Endothelial cell of umbilical vein (primary cell): ENCODE results near the gene OXER1. TPM values are rescaled to one million over a fixed set of nuclear protein-coding genes. Genes with fewer than 3 reads are reported as not detected.

Source experiments
- BruUV-seq: library from RNA; stranded (reverse); fragments of 400-500 nt; replicated peaks from 2 replicates; lab custom pipeline; 2021; lab: Mats Ljungman, UMichigan
- CTCF ChIA-PET: fragments of 300-600, 350-600 bp; sonication (Branson Sonifier 250); formaldehyde crosslinking; loops from one replicate; lab custom pipeline; 2021; ENCODE audit warnings: antibody characterized with exemption, inconsistent platforms; lab: Charles Lee
- POLR2A ChIA-PET: fragments of 300-600, 350-600 bp; sonication (Branson Sonifier 250); formaldehyde crosslinking; loops from one replicate; lab custom pipeline; 2021; ENCODE audit warnings: antibody characterized with exemption, inconsistent platforms; lab: Charles Lee
- DNase-seq: peaks from one replicate; pipeline ENCODE4 v3.0.0-alpha.2; 2011; ENCODE audit warnings: low read depth, low spot score
- FAIRE-seq: peaks from 2 replicates; lab custom pipeline; 2011; peaks lifted over from hg19 to GRCh38; lab: Jason Lieb, UNC
- H2AFZ ChIP-seq: 2 replicates; pipeline ENCODE4 v1.6.0; 2012; ENCODE audit warnings: low read depth, low read length, control low read depth, inconsistent platforms
- H3K27ac ChIP-seq: 2 replicates; pipeline ENCODE4 v1.5.1; 2011; ENCODE audit warnings: low read depth, mild to moderate bottlenecking, control low read depth, low read length, moderate library complexity; ENCODE audit not compliant: insufficient read depth
- H3K27me3 ChIP-seq, 2 experiments: 2 replicates each; pipeline versions ENCODE4 v1.6.0 to v1.6.1; 2011; ENCODE audit warnings: low read length in 2 of 2, mixed read lengths in 1 of 2; ENCODE audit not compliant: control insufficient read depth in 2 of 2, insufficient read depth in 2 of 2
- H3K36me3 ChIP-seq, 2 experiments: 2 replicates in 1 of 2; 3 replicates in 1 of 2; pipeline ENCODE4 v1.5.1; 2011; ENCODE audit warnings: low read length in 2 of 2, mild to moderate bottlenecking in 1 of 2, moderate library complexity in 1 of 2; ENCODE audit not compliant: control insufficient read depth in 2 of 2, insufficient read depth in 2 of 2; ENCODE audit errors: extremely low read depth in 1 of 2
- H3K4me1 ChIP-seq: 3 replicates; pipeline ENCODE4 v1.5.1; 2011; ENCODE audit warnings: mild to moderate bottlenecking, low read length; ENCODE audit not compliant: control insufficient read depth, insufficient read depth; ENCODE audit errors: extremely low read depth
- H3K4me2 ChIP-seq: 2 replicates; pipeline ENCODE4 v1.6.1; 2011; ENCODE audit warnings: low read length, control low read depth, mixed read lengths; ENCODE audit not compliant: insufficient read depth
- H3K4me3 ChIP-seq, 3 experiments: fragments of 200-600 bp in 1 of 3; sonication (generic), shearing (Covaris generic) in 1 of 3; replicated peaks in 1 of 3; 2 replicates each; pipeline ENCODE4 v1.5.1; 2011 to 2016; ENCODE audit warnings: control low read depth in 3 of 3, low read length in 3 of 3, mild to moderate bottlenecking in 2 of 3, inconsistent platforms in 1 of 3, low read depth in 1 of 3, moderate library complexity in 1 of 3; ENCODE audit not compliant: insufficient read depth in 1 of 3
- H3K79me2 ChIP-seq: 2 replicates; pipeline ENCODE4 v1.6.0; 2012; ENCODE audit warnings: low read length, inconsistent platforms; ENCODE audit not compliant: control insufficient read depth, insufficient read depth
- H3K9ac ChIP-seq: replicated peaks from 2 replicates; pipeline ENCODE3; 2011; ENCODE audit warnings: low read length, control low read depth; ENCODE audit not compliant: insufficient read depth; ENCODE audit errors: extremely low read depth
- H3K9me1 ChIP-seq: replicated peaks from 3 replicates; pipeline ENCODE4 v1.6.0; 2011; ENCODE audit warnings: mild to moderate bottlenecking, low read length; ENCODE audit not compliant: control insufficient read depth, insufficient read depth; ENCODE audit errors: extremely low read depth
- H3K9me3 ChIP-seq: replicated peaks from 2 replicates; pipeline ENCODE4 v1.5.1; 2012; ENCODE audit warnings: low read length, inconsistent platforms; ENCODE audit not compliant: control insufficient read depth, insufficient read depth
- H4K20me1 ChIP-seq: replicated peaks from 2 replicates; pipeline ENCODE3; 2011; ENCODE audit warnings: mild to moderate bottlenecking, low read length; ENCODE audit not compliant: control insufficient read depth, insufficient read depth; ENCODE audit errors: extremely low read depth
- EZH2 ChIP-seq: IDR thresholded peaks from 2 replicates; pipeline ENCODE4 v1.6.1; 2012; ENCODE audit warnings: borderline replicate concordance, low read depth, mild to moderate bottlenecking, moderate library complexity, low read length, inconsistent platforms; ENCODE audit not compliant: severe bottlenecking
- FOS ChIP-seq: IDR thresholded peaks from 2 replicates; pipeline ENCODE4 v1.6.1; 2011; ENCODE audit warnings: mild to moderate bottlenecking, low read length, moderate library complexity, borderline replicate concordance; ENCODE audit not compliant: insufficient read depth
- GATA2 ChIP-seq: IDR thresholded peaks from 2 replicates; pipeline ENCODE4 v1.7.0; 2011; ENCODE audit warnings: low read depth, mild to moderate bottlenecking, moderate library complexity, mixed read lengths, low read length; ENCODE audit not compliant: insufficient read length, insufficient read depth
- JUN ChIP-seq: IDR thresholded peaks from 2 replicates; pipeline ENCODE4 v1.6.1; 2011; ENCODE audit warnings: borderline replicate concordance, low read depth; ENCODE audit not compliant: insufficient read length, insufficient read depth
- MYC ChIP-seq: IDR thresholded peaks from one replicate; pipeline ENCODE4 v1.6.1; 2011; ENCODE audit warnings: mild to moderate bottlenecking, low read depth, low read length
- POLR2A ChIP-seq: IDR thresholded peaks from 2 replicates; pipeline ENCODE4 v1.6.1; 2012; ENCODE audit warnings: low read depth, mild to moderate bottlenecking, control low read depth, low read length
- POLR2AphosphoS5 ChIP-seq: IDR thresholded peaks from 2 replicates; pipeline ENCODE4 v1.6.1; 2012; ENCODE audit warnings: low read depth, mild to moderate bottlenecking, control low read depth, low read length, moderate library complexity; ENCODE audit not compliant: insufficient read depth
- dilution Hi-C: fragments of 300-500 bp; cut with MboI; formaldehyde crosslinking; loops from one replicate; pipeline ENCODE4 v1.15.0; 2019; ENCODE audit warnings: low sequenced_read_pairs; ENCODE audit not compliant: extremely low pct_ligation_motif_present
- intact Hi-C: fragments of 100-400 bp; cut with micrococcal nuclease; formaldehyde crosslinking; loops from one replicate; pipeline ENCODE4 v1.10.0; 2022
- polyA plus RNA-seq, 4 experiments: library from polyadenylated mRNA; depleted of rRNA in 3 of 4; stranded (reverse) in 3 of 4; unstranded in 1 of 4; fragments of >200 nt; gene quantifications; 2 replicates each; pipeline versions ENCODE4 v1.2.1 to v1.2.3, GENCODE V29; 2011 to 2012; ENCODE audit warnings: missing spikeins in 1 of 4
- total RNA-seq: library from RNA; stranded (reverse); gene quantifications from 2 replicates; pipeline ENCODE4 v1.2.3, GENCODE V29; 2021
- TF ChIP-seq, protein P1 (sequence below): IDR thresholded peaks from 2 replicates; pipeline ENCODE4 v1.6.1; 2011; ENCODE audit not compliant: insufficient read depth, insufficient read length
- TF ChIP-seq, protein P2 (sequence below), 2 donors: IDR thresholded peaks; 1 replicate in 1 of 2; 2 replicates in 1 of 2; pipeline ENCODE4 v1.5.1; 2011; ENCODE audit warnings: low read length in 2 of 2, mild to moderate bottlenecking in 2 of 2, moderate library complexity in 2 of 2, control low read depth in 1 of 2, inconsistent platforms in 1 of 2, low read depth in 1 of 2; ENCODE audit not compliant: insufficient read depth in 1 of 2; ENCODE audit errors: extremely low read depth in 1 of 2

Gene OXER1
- total and polyA plus RNA-seq, 2 donors (not counting 3 experiments of a cell fraction or from before 2014, with no cell fraction given), result 0.18 TPM

DNA sequence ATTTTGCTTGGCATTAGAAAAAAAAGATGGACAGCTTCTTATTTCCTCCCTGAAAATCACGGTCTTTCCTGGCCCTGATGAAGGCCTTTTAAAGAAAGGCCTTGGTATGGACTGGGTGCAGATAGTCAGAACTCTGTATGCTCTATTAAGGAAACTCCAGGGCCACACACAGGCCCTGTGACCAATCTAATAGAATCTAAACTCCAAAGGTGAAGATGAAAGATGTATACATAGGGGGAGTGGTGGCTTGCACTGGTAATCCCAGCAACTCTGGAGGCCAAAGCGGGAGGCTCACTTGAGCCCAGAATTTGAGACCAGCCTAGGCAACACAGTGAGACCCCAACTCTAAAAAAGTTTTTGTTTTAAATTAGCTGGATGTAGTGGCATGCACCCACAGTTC, 37.3 kb downstream of the OXER1 start:
- FAIRE-seq, result no peak

DNA sequence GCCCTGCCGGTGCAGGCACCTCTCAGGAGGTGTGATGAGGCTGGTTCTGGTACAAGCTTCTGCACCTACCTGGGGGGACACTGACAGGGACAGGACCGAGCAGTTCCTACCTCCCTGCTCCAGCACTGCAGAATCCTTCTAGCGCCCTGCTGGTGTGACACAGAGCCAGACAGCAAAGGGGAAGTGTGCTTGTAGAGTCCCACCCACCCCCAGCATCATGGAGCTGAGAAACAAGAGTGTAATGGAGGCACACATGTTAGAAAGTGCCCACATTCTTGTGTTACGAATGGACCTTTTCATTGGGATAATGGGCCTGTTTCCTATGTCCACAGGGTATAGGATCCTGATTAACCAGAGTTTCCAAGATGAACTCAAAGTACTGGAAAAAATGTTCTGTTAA, 38.3 kb downstream of the OXER1 start:
- Histone ChIP-seq H4K20me1 (no peaks in the 10 kb centered on the region), H3K27ac (no peak overlapping the region), H3K79me2 (no peaks in the 10 kb centered on the region), H3K9me3 (no peaks in the 10 kb centered on the region), H3K27me3 (no peaks in the 10 kb centered on the region), H3K9ac (no peak overlapping the region), H3K4me2 (no peak overlapping the region), H3K9me1 (no peaks in the 10 kb centered on the region), H3K4me3 (no peak overlapping the region), H3K36me3 (peaks cover 0 to 3% of the 10 kb centered on the region in 2 experiments), H2AFZ (no peak overlapping the region), H3K4me1 (no peaks in the 10 kb centered on the region)
- no peak for DNase-seq
- BruUV-seq, result no TSS peak
- no peak for TF ChIP-seq FOS
- TF ChIP-seq GATA2, result no peak
- TF ChIP-seq, protein P1, sequence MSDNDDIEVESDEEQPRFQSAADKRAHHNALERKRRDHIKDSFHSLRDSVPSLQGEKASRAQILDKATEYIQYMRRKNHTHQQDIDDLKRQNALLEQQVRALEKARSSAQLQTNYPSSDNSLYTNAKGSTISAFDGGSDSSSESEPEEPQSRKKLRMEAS, result no peak
- no peak for TF ChIP-seq JUN
- TF ChIP-seq, protein P2, sequence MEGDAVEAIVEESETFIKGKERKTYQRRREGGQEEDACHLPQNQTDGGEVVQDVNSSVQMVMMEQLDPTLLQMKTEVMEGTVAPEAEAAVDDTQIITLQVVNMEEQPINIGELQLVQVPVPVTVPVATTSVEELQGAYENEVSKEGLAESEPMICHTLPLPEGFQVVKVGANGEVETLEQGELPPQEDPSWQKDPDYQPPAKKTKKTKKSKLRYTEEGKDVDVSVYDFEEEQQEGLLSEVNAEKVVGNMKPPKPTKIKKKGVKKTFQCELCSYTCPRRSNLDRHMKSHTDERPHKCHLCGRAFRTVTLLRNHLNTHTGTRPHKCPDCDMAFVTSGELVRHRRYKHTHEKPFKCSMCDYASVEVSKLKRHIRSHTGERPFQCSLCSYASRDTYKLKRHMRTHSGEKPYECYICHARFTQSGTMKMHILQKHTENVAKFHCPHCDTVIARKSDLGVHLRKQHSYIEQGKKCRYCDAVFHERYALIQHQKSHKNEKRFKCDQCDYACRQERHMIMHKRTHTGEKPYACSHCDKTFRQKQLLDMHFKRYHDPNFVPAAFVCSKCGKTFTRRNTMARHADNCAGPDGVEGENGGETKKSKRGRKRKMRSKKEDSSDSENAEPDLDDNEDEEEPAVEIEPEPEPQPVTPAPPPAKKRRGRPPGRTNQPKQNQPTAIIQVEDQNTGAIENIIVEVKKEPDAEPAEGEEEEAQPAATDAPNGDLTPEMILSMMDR (IDR thresholded peaks at IDR 0.05; ENCODE audit: extremely low read depth in 1 of 2, insufficient read depth in 1 of 2, low read depth in 1 of 2, low read length in 2 of 2), result no peak
- TF ChIP-seq POLR2A, result no peak
- no peak for TF ChIP-seq POLR2AphosphoS5
- no peak for TF ChIP-seq EZH2
- TF ChIP-seq MYC, result no peak
- dilution Hi-C loops, result no loop called here
- no peak for FAIRE-seq
- ChIA-PET POLR2A (no interaction called here), CTCF (interaction anchor here (1.4 to 1.6 kb wide), 2 partner anchors 10 to 15 kb away, joined by 3 to 4 read pairs; no protein-coding TSS in a partner anchor)
- intact Hi-C loops, result no loop called here

More for the DNA sequence above, 37.3 kb downstream of the OXER1 start:
- H3K79me2 ChIP-seq, result no peaks in the 10 kb centered on the region
- H3K36me3 ChIP-seq, result peaks cover 0 to 3% of the 10 kb centered on the region in 2 experiments
- POLR2A ChIA-PET, result no interaction called here
- H3K4me3 ChIP-seq, result no peak overlapping the region
- H4K20me1 ChIP-seq, result no peaks in the 10 kb centered on the region
- H2AFZ ChIP-seq, result no peak overlapping the region
- no peak for DNase-seq
- H3K9me1 ChIP-seq, result no peaks in the 10 kb centered on the region
- H3K9ac ChIP-seq, result no peak overlapping the region
- intact Hi-C loops, result no loop called here
- dilution Hi-C loops, result no loop called here
- no peak overlapping the region for H3K4me2 ChIP-seq
- CTCF ChIA-PET, result interaction anchor here (0.6 to 1.6 kb wide), 4 partner anchors 16 to 239 kb away, joined by 3 to 4 read pairs (median 4); no protein-coding TSS in a partner anchor
- no peaks in the 10 kb centered on the region for H3K27me3 ChIP-seq
- no peaks in the 10 kb centered on the region for H3K4me1 ChIP-seq
- H3K9me3 ChIP-seq, result no peaks in the 10 kb centered on the region
- BruUV-seq, result no TSS peak
- no peak overlapping the region for H3K27ac ChIP-seq
- TF ChIP-seq JUN, result no peak
- TF ChIP-seq EZH2, result no peak
- TF ChIP-seq POLR2AphosphoS5, result no peak
- no peak for TF ChIP-seq POLR2A
